ENCODE measurements around the gene LMO2.
"Not testable (repeated sequence)": the region's sequence is repeated elsewhere in the genome, so short reads cannot be mapped to it uniquely, and the experiment has no call there.

LMO2 gene

DNA sequence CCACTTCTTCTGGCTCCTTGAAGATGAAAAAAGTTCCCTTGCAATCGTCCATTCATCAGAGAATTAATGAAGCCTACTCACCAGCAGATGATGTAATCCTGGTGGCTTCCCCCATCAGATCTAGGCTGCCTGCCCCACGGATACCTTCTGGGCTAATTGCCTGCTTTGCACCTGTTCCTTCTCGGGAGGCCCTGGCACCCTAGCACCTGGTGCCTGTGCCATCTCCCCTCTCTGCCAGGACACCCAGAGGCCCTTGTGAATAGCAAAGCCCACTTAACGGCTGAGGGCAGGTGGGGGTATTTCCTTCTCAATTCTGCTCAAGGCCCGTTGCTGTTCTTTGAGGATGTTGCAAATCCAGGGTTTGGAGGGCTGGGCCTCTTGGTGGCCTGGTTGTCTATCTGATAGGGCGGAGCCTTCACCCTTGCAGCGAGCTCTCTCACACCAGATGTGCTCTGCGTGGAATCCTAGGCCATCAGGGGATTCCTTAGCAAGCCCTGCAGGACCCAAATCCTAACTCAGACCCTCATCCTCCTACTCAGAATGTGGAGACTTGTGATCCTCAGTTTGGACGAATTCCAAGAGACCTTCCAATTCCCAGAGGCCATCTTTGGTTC is at the start of gene LMO2:
Gene LMO2, minus strand, starts transcription at position 363 of the 614 bp plus-strand sequence. CDS start 22,360 bp downstream, outside the sequence.
- peak; percentile 79 for DNase-seq

DNA sequence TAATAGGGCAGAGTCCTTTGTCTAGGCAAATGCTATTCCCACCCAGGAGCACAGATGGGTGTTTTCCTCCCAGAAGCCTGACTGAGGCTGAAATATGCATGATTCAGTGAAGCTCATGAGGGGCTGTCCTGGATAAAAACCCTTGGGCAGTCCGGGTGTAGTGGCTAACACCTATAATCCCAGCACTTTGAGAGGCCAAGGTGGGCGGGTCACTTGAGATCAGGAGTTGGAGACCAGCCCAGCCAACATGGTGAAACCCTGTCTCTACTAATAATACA is 48.6 kb upstream of the LMO2 start:
- DNase-seq: no peak

DNA sequence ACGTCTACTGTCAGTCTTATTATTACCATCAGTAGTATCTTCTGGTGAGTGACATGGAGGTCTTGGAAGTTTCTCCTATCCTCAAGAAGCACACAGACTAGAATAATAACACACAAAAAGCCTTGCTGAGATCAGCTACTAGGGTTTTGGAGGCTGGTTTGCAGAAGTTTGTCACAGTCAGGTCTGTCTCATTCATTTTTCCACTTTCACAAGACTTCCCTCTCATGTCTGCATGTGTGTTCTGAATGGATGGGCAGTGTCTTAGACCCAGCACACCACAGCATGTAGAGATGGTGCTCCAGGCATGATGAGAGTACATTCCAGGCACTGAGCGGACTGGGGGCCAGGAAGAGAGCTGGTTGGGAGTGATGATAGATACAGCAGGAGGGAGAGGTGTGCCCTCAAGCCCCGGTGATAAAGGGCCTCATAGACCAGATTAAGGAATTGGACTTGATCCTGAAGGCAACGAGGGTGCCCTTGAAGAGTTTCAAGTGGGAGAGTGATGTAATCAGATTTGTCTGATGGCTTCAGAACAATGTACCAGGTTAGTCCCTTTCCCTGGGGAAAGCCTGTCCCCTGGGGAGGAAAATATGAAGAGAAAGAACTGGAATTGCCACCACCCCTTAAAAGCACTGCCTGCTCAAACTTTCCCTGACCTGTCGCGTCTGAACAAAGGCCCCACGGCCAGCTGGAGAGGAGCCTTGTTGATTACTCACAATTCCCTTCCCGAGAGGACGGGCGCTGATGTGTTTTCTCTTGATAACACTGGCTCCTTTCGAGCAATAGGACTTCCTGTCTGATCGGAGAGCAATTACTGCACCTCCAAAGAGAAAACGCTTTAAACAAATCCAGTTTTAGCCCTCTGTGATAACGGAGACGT is 45.1 kb upstream of the LMO2 start:
- DNase-seq: peak; percentile 74

GRCh38 chr11:33935461-33936456 is 43.9 kb upstream of the LMO2 start:
- no peak for DNase-seq

DNA sequence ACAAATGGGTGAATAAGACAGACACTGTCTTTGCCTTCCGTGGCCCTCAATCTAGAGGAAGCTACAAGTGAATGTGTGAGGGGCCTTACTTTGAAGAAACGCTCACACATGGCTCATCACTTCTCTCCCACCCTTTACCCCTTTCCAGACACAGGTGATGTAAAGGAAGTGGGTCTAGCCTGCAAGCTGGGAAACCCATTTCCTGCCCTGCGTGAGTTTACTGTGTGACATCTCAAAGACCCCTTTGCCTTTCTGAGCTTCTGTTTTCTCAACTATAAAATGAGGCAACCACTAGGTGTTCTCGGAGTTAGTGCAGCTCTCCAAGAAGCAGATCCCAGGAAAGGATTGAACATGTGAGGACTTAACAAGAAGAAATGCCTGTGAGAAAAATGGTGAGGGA is 43.1 kb upstream of the LMO2 start:
- DNase-seq: no peak

DNA sequence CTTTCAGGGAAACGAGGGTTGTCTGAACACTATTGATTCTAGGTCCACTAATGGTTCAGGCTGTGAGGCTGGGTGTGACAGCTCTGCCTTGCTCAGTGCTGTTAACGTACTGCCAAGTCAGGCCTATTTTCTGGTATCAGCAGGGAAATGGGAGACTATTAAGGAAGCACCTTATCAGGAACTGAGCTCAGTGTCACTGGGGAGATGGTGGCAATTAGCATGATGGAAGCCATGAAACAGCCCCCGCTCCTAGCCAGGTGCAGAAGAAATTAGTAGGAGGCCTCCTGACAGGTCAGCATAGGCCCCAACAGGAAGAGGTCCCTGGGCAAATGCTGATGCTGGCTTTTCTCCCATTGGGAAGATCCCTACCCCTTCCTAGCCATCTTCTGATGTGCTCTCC is 42.6 kb upstream of the LMO2 start:
- no peak for DNase-seq

DNA sequence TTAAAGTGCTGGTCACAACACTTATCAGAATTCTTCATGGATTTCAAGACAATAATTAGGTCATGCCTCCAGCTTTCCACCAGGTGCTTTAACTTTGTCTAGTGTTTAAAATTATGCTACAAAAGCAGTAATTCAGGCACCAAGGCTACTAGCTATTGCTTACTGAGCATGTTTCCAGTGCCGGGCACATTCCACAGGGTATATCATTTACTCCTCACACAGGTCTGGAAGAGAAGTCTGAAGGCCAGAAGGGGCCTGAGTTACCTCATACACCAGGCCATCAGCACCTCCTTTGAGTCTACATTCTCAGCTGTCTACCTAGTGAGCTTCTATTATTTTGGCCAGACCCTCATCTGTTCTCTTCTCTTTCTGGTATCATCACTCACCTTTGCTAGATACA is 41.7 kb upstream of the LMO2 start:
- no peak for DNase-seq

DNA sequence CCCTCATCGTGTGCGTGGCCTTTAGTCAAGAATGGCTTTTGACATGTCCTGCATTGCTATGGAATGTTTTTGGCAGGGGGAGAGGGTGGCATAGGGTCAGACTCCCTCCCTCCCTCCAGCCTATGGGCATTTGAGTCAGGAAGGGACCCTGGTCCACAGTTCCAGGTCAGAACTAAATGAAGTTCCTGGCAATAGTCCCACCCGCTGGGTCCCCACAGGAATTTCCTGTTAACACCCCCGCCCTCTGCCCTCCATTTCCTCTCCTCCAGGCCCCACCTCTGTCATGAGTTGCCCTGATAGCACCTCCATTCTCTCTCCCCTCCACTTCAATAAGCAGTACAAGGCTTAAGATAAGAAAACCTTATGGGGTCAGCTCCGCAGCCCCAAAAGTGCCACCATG is 40.8 kb upstream of the LMO2 start:
- no peak for DNase-seq

- DNase-seq: not testable (repeated sequence)
Observed at GRCh38 chr11:33931739-33932366, 40.0 kb upstream of the LMO2 start.

GRCh38 chr11:33931067-33931466 is 39.2 kb upstream of the LMO2 start:
- no peak for DNase-seq

DNA sequence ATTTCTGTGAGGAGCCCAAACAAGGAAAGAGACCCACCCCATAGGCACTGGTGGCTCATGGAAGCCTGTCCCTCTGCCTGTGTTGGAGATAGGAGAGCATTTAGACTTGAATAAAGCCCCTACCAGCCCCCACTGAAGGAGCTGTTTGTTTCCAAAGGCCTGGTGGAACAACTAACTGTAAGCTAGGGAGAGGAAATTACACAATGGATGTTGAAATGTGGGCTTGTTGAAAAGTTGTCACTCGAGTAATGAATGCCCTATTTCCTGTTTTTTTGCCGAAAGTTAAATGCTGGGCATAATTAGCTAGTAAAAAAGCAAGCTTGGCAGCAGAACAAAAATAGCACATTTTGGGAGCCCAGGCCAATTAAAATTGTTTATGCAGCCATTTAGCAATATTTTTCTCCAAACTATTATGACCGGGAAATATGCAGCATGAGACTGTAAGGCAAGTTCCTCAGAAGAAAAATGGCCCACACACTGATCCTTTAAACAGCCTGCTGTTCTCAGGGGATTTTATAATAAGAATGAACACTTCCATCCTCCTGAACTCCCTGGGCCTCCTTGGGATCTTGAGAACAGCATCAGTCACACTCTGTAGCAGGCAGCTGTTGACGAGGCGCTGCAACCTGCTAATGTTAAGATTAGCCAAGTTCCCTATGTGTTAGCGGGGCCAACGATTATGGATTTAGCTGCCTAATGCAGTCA is 38.6 kb upstream of the LMO2 start:
- no peak for DNase-seq

DNA sequence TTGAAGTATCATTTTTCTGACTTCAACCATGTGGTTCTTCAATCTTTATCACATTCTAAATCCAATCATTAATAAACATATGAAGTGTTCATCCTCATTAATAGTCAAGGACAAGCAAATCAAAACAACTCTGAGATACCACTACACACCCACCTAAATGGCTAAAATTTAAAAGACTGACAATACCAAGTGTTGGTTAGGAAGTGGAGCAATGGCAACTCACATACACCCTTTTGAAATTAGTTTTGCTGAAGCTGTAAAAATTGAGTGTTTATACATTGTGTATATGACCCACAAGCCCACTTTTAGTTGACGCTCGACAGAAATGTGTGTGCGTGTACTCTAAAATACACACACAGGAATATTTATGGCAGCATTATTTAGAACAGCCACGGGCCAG is 36.7 kb upstream of the LMO2 start:
- DNase-seq: no peak

DNA sequence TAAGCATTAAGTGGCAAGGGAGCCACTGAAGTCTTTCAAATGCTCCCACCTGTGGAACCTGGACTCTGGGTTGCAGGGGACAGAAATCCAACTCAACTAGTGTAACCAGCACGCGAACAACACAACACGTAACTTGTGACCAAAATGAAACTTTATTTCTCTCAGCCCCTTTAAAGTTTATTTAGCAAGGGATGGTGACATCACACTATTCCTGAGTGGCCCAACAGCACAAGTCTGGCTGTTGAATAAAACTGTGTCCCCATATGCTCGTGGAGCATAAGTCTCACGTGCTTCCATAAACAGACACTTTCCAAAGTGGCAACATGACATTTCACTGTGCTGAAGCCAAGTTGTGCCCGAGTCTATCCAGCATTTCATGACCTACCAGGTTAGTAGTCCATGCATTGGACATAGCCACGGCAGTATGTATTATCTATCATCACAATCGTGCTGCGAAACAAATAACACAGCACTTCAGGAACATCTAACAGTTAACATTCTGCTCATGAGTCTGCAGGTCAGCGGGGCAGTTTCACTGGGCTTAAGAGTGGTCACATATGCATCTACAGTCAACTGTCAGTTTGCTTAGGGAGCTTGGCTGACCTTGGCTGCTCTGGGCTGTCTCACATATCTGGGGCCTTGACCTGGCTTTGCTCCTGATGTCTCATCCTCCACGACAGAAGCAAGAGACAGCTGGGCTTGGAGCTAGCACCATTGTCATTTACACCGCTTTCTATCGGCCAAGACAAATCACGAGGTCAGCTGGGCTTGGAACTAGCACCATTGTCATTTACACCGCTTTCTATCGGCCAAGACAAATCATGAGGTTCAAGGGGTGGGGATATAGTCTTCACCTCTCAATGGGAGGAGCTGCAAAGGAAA is 35.0 kb upstream of the LMO2 start:
- no peak for DNase-seq

DNA sequence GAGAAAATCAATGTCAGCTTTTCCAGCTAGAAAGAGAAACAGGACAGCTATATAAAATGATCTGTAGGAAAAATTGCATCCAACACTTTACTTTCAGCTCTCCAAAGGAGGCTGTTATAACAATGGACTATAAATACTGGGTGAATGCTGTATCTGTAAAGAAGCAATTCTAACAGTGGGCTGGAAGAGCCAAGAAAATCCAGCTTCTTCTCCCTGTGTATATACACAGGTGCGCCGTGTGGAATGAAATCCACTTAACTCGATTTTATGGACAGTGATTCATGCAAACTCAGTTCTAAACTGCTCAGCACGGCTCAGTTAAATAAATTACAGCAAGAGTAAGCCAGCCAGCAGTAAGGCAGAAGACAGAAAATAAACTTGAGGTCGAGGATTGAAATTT is 32.5 kb upstream of the LMO2 start:
- DNase-seq: no peak

DNA sequence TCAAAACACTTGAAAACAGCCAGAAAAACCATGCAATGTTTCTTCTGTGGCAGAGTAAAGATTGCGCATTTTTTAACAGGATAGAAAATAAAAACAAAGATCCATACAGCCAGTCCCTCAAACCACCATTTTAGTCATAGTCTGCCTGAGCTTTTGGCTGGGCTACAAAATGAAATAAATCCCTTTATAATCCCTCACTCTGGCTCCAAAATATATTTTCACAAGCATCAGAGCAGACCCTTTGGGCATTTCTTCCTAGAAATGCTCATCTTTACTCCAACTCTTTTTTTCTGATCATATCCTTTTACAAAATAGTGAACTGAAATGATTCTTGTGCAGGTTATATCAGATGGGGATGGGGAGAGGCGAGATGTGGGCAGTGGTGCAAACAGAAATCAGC is 31.8 kb upstream of the LMO2 start:
- no peak for DNase-seq

GRCh38 chr11:33920838-33921613 is 29.1 kb upstream of the LMO2 start:
- DNase-seq: no peak

GRCh38 chr11:33919645-33920044 is 27.8 kb upstream of the LMO2 start:
- no peak for DNase-seq

- not testable (repeated sequence) for DNase-seq
Observed at GRCh38 chr11:33917402-33917801, 25.5 kb upstream of the LMO2 start.

GRCh38 chr11:33916736-33917135 is 24.9 kb upstream of the LMO2 start:
- DNase-seq: no peak

- DNase-seq: no peak
Observed at GRCh38 chr11:33915526-33915925, 23.6 kb upstream of the LMO2 start.

Data from NCI-H2107 (cell line).